Amniotic epithelial cell (primary cell): Measurements from ENCODE around the gene INSL3.

ENCODE experiments used
- DNase-seq: peaks from one replicate; pipeline ENCODE4 v3.0.0-alpha.2; 2010; ENCODE audit warnings: low read depth

INSL3 gene

GRCh38 chr19:17821190-17821589 lies at the start of gene INSL3:
INSL3 (minus strand) TSS chr19:17821519; CDS start chr19:17821506, 13 bp downstream.
- DNase-seq, result no peak

GRCh38 chr19:17869114-17869608 lies 47.8 kb upstream of the INSL3 start:
- no peak for DNase-seq

- no peak for DNase-seq
Measured at GRCh38 chr19:17868669-17869068, 47.4 kb upstream of the INSL3 start.

GRCh38 chr19:17866964-17867486 lies 45.7 kb upstream of the INSL3 start:
- DNase-seq, result no peak

GRCh38 chr19:17866312-17866963 lies 45.1 kb upstream of the INSL3 start:
- DNase-seq, result no peak

- no peak for DNase-seq
Measured at GRCh38 chr19:17865364-17866311, 44.3 kb upstream of the INSL3 start.

- DNase-seq, result no peak
Measured at GRCh38 chr19:17863520-17864182, 42.3 kb upstream of the INSL3 start.

- DNase-seq, result no peak
Measured at GRCh38 chr19:17862711-17863519, 41.6 kb upstream of the INSL3 start.

GRCh38 chr19:17861542-17862402 lies 40.5 kb upstream of the INSL3 start:
- no peak for DNase-seq

GRCh38 chr19:17860993-17861360 lies 39.7 kb upstream of the INSL3 start:
- DNase-seq, result no peak

GRCh38 chr19:17860331-17860992 lies 39.1 kb upstream of the INSL3 start:
- no peak for DNase-seq

- peak; percentile 100 for DNase-seq
Measured at GRCh38 chr19:17859533-17860330, 38.4 kb upstream of the INSL3 start, which contains the start of gene RPL18A. RPL18A (plus strand) TSS chr19:17859910; CDS start chr19:17859957, 47 bp downstream.

GRCh38 chr19:17855280-17856152 lies 34.2 kb upstream of the INSL3 start:
- DNase-seq, result peak; percentile 42

- DNase-seq, result no peak
Measured at GRCh38 chr19:17854061-17854460, 32.7 kb upstream of the INSL3 start.

GRCh38 chr19:17848595-17849292 lies 27.4 kb upstream of the INSL3 start:
- DNase-seq, result no peak

- peak; percentile 55 for DNase-seq
Measured at GRCh38 chr19:17847538-17848366, 26.4 kb upstream of the INSL3 start, which contains the start of gene JAK3. JAK3 (minus strand) TSS chr19:17847982; CDS start chr19:17844417, 3,565 bp downstream.
